Omental fat pad (tissue), 4 donors: Measurements from ENCODE around the gene ACTR5. TPM values are rescaled to one million over a fixed set of nuclear protein-coding genes. Genes with fewer than 3 reads are reported as not detected.
"Not testable (repeated sequence)": the region's sequence is repeated elsewhere in the genome, so short reads cannot be mapped to it uniquely, and the experiment has no call there.

ENCODE experiments used
- ATAC-seq: fragments of 150-250 bp; one replicate; pipeline ENCODE4 v1.9.1; 2016; ENCODE audit warnings: mild to moderate bottlenecking, moderate library complexity; ENCODE audit not compliant: low FRiP score
- DNase-seq: peaks from one replicate; pipeline ENCODE4 v3.0.0-alpha.2; 2019; ENCODE audit warnings: low spot score
- CTCF ChIP-seq, 3 donors: fragments of 450-650 bp; IDR thresholded peaks; one replicate each; pipeline ENCODE4 v1.5.1; 2016 to 2017; ENCODE audit warnings: antibody characterized with exemption in 3 of 3, mild to moderate bottlenecking in 3 of 3, moderate library complexity in 2 of 3
- total RNA-seq, 4 donors: library from RNA; depleted of rRNA; stranded (reverse); fragments of >200 nt; gene quantifications; one replicate each; pipeline ENCODE4 v1.1.0, GENCODE V29; 2016

ACTR5 gene
- total RNA-seq, 4 donors from 2014 or later: 7.1 to 11.9 (median 7.7) TPM

DNA sequence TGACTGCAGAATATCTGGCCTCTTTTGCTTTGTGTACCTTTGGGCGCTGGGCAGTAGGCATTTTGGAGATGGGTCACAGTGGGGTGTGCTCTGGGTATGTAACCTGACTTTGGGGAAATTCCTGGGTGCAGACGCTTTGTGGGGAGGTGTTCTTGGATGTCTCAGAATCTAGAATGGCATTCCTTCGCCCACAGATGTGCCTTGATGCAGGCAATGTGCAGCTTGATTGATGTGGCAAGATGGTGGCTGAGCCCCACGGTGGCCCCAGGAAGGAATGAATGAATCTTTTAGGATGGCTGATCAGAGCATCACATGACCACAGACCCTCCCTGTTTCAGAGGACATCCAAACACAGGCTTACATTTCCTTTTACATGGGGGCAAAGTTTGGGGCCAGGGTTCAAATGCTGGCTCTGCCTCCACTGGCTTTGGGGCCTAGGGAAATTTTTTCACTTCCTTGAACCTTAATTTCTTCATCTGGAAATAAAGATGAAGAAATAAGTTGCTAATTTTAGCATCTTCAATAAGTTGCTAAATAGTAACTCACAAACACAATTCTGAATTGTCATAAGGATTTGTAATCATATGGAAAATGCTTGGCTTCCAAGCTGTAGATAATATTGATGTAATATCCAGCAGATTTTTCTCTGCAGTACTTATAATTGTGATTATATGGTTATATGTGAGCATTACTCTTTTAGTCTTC, 62.8 kb downstream of the ACTR5 start:
- ATAC-seq (no peak), DNase-seq (no peak)
- TF ChIP-seq CTCF (IDR thresholded peaks at IDR 0.05): no peak

DNA sequence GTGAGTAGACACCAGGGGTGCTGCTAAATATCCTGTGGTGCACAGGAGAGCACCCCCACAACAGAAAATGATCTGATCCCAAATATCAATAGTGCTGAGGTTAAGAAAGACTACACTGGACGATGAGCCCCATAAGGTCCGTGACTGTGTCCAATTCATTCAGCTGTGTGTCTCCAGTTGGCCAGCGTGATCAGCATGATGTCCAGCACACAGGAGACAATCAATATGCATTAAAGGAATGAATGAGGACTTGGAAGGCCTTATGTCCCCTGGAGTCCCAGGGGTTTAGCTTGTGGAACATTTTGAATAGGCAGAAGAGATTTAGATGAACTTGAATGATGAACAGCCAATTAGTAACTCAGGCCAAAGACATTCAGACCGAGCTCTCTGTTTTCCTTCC, 63.5 kb downstream of the ACTR5 start:
- no peak for ATAC-seq
- TF ChIP-seq CTCF (IDR thresholded peaks at IDR 0.05): no peak
- no peak for DNase-seq

GRCh38 chr20:38812182-38812581, 63.9 kb downstream of the ACTR5 start:
- DNase-seq (no peak), ATAC-seq (no peak)
- no peak for TF ChIP-seq CTCF (IDR thresholded peaks at IDR 0.05)

- ATAC-seq: no peak
- DNase-seq: no peak
- no peak for TF ChIP-seq CTCF (IDR thresholded peaks at IDR 0.05)
Observed at GRCh38 chr20:38812709-38813573, 64.7 kb downstream of the ACTR5 start.

- not testable (repeated sequence) for DNase-seq, ATAC-seq
Observed at GRCh38 chr20:38813574-38813962, 65.3 kb downstream of the ACTR5 start.

DNA sequence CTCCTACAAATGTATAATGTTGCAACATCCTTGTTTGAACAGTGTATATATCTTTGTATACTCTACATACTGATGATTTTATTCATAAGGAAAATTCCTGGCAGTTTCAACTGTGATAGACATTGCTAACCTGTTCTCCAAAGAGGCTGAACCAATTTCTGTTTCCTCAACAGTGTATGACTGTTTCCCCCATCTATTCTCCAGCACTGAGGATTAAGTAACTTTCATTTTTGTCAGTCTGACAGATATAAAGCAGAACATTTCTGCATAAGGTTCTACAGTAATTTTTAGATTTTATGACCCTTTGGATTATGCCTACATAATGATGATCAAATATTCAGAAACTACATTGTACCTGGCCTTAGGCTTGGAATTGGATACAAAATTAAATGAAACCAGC, 67.2 kb downstream of the ACTR5 start:
- DNase-seq (no peak), ATAC-seq (no peak)
- no peak for TF ChIP-seq CTCF (IDR thresholded peaks at IDR 0.05)

GRCh38 chr20:38818113-38819065, 70.1 kb downstream of the ACTR5 start:
- ATAC-seq (no peak), DNase-seq (no peak)
- TF ChIP-seq CTCF (IDR thresholded peaks at IDR 0.05): no peak
